Measurements from ENCODE around the gene DOCK9. TPM values are rescaled to one million over a fixed set of nuclear protein-coding genes. Genes with fewer than 3 reads are reported as not detected.

DOCK9 gene
- polyA plus RNA-seq, 1 experiment, result 14.5 TPM

DNA sequence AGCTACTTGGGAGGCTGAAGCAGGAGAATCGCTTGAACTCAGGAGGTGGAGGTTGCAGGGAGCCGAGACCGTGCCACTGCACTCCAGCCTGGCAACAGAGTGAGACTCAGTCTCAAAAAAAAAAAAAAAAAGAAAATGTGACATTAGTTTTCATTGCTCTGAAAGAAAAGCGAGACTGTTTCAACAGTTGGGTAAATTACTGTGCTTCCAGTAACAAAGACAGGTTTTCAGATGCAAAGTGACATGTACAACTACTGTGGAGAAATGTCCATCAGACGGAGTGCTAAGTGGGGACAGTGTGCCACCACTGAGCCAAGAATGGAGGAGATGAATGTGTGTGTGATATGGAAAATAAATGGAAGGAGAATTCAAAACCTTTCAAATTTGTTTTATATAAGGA is 201.2 kb downstream of the DOCK9 start:
- Histone ChIP-seq H3K36me3 (ENCODE audit: control insufficient read depth, insufficient read depth, low read length) (no peaks in the 10 kb centered on the region), H3K4me3 (ENCODE audit: low read depth, low read length) (no peak overlapping the region), H3K27me3 (ENCODE audit: control insufficient read depth, insufficient read depth, low read length) (no peaks in the 10 kb centered on the region)
- no peak for DNase-seq (ENCODE audit: low read depth)
- CTCF ChIA-PET, result no interaction called here
- TF ChIP-seq, protein P1, sequence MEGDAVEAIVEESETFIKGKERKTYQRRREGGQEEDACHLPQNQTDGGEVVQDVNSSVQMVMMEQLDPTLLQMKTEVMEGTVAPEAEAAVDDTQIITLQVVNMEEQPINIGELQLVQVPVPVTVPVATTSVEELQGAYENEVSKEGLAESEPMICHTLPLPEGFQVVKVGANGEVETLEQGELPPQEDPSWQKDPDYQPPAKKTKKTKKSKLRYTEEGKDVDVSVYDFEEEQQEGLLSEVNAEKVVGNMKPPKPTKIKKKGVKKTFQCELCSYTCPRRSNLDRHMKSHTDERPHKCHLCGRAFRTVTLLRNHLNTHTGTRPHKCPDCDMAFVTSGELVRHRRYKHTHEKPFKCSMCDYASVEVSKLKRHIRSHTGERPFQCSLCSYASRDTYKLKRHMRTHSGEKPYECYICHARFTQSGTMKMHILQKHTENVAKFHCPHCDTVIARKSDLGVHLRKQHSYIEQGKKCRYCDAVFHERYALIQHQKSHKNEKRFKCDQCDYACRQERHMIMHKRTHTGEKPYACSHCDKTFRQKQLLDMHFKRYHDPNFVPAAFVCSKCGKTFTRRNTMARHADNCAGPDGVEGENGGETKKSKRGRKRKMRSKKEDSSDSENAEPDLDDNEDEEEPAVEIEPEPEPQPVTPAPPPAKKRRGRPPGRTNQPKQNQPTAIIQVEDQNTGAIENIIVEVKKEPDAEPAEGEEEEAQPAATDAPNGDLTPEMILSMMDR (IDR thresholded peaks at IDR 0.05; ENCODE audit: insufficient read depth, low read depth, low read length), result no peak
- POLR2A ChIA-PET, result no interaction called here

DNA sequence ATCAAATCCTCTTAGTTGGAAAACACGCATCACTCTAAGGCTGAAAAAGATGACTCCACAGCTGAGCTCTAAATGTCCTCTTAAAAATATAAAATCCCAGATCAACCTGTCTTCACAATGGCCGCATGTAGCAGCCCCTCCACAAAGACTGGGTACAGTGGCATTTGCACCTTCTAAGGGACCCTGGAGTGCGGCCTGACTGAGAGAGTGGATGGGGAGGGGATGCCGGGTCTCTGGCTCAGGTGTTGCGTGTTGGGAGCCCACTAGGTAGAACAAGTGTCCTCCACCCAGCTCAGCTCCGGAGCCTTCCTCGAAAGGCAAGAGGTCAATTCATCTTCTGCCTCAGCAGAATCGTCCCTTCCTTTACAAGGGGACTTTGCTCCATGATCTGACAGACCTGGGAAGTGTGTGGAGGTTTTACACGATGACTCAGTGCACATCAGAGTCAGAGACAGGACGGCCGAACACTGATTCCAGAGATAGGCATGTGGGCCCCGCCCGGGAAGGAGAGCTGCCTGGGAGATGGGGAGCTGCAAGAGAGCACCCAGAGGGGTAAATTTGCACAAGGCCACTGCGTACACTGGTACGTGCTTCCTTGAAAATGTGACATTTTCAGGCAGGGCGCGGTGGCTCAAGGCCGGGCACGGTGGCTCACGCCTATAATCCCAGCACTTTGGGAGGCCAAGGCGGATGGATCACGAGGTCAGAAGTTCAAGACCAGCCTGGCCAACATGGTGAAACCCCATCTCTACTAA is 201.8 kb downstream of the DOCK9 start:
- TF ChIP-seq, protein P1 (IDR thresholded peaks at IDR 0.05; ENCODE audit: insufficient read depth, low read depth, low read length), result no peak
- POLR2A ChIA-PET, result no interaction called here
- Histone ChIP-seq H3K36me3 (ENCODE audit: control insufficient read depth, insufficient read depth, low read length) (no peaks in the 10 kb centered on the region), H3K27me3 (ENCODE audit: control insufficient read depth, insufficient read depth, low read length) (no peaks in the 10 kb centered on the region), H3K4me3 (ENCODE audit: low read depth, low read length) (no peak overlapping the region)
- CTCF ChIA-PET, result interaction anchor here (1.0 kb wide), 1 partner anchor 10 kb away, joined by 3 read pairs; no protein-coding TSS in a partner anchor
- DNase-seq (ENCODE audit: low read depth), result no peak

DNA sequence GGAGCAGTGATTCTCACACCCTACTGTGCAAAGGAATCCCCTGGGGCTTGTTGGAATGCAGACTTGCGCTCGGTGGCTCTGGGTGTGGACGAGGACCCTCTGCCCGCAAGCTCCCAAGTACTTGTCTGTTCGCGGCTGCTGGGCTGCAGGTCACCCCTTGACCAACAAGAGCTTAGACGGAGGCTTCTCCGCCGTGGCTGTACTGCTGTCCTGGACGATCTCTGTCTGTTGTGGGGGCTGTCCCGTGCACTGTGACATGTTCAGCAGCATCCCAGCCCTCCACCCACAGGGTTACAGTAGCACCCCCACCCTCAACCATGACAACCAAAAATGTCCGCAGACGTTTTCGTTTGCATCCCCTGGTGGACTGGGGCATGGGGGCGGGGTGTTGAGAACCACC is 202.5 kb downstream of the DOCK9 start:
- TF ChIP-seq, protein P1 (IDR thresholded peaks at IDR 0.05; ENCODE audit: insufficient read depth, low read depth, low read length), result no peak
- Histone ChIP-seq H3K27me3 (ENCODE audit: control insufficient read depth, insufficient read depth, low read length) (no peaks in the 10 kb centered on the region; the same call in 1 of the 2 replicates), H3K4me3 (ENCODE audit: low read depth, low read length) (no peak overlapping the region), H3K36me3 (ENCODE audit: control insufficient read depth, insufficient read depth, low read length) (no peaks in the 10 kb centered on the region)
- ChIA-PET CTCF (interaction anchor here (1.0 kb wide), 1 partner anchor 9 kb away, joined by 3 read pairs; no protein-coding TSS in a partner anchor), POLR2A (no interaction called here)
- DNase-seq (ENCODE audit: low read depth), result no peak

DNA sequence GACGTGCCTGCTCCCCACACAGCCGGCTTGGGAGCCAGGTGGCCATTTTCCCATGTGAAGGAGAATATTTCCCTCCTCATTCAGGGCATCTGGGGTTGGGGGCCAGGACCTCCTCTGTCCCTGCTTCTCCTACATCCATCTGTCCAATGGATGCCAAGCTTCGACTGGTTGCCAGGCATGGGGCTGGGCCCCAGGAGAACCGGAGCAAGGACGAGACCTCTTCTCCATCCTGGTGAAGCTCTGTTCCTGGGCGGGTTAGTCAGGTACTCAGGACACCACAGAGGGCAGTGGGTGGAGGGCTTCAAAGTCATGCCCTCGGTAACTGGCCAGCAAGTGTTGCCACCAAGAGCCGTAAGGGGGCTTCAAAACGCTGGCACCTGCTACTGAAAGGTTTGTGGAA is 203.1 kb downstream of the DOCK9 start:
- CTCF ChIA-PET, result interaction anchor here (0.7 kb wide), 1 partner anchor 32 kb away, joined by 3 read pairs; no protein-coding TSS in a partner anchor
- H3K4me3 ChIP-seq (ENCODE audit: low read depth, low read length), result no peak overlapping the region
- no peaks in the 10 kb centered on the region; the same call in 1 of the 2 replicates for H3K27me3 ChIP-seq (ENCODE audit: control insufficient read depth, insufficient read depth, low read length)
- no peak for DNase-seq (ENCODE audit: low read depth)
- POLR2A ChIA-PET, result no interaction called here
- H3K36me3 ChIP-seq (ENCODE audit: control insufficient read depth, insufficient read depth, low read length), result no peaks in the 10 kb centered on the region
- TF ChIP-seq, protein P1 (IDR thresholded peaks at IDR 0.05; ENCODE audit: insufficient read depth, low read depth, low read length), result no peak

DNA sequence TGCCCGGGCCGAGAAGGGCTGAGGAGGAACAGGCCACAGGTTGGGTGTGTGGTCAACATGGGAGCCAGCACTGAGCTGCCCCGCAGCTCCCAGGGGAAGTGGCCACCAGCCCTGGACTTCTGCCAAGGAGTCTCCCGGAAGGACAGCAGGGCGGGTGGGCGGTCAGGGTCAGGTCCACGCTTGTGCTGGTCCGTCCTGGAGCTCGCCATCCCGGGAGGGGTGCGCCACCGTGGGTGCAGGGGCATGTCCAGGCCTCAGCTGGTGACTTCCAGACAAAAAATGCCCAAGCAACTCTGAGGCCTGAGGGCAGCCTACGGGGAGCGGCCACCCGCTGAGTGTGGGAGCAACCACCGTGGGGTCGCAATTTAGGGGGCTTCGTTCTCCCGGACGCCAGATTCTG is 203.9 kb downstream of the DOCK9 start:
- Histone ChIP-seq H3K27me3 (ENCODE audit: control insufficient read depth, insufficient read depth, low read length) (no peaks in the 10 kb centered on the region; the same call in 1 of the 2 replicates), H3K4me3 (ENCODE audit: low read depth, low read length) (no peak overlapping the region), H3K36me3 (ENCODE audit: control insufficient read depth, insufficient read depth, low read length) (no peaks in the 10 kb centered on the region)
- ChIA-PET CTCF (interaction anchor here (0.6 to 0.7 kb wide), 2 partner anchors 12 to 31 kb away, joined by 3 read pairs; no protein-coding TSS in a partner anchor), POLR2A (no interaction called here)
- DNase-seq (ENCODE audit: low read depth), result no peak
- TF ChIP-seq, protein P1 (IDR thresholded peaks at IDR 0.05; ENCODE audit: insufficient read depth, low read depth, low read length), result no peak

Data from BJ (cell line).